Glutamatergic neuron (in vitro differentiated cells): Measurements from ENCODE around the gene MRPL21. TPM values are rescaled to one million over a fixed set of nuclear protein-coding genes. Genes with fewer than 3 reads are reported as not detected.

ENCODE experiments used
- DNase-seq: peaks from one replicate; pipeline ENCODE4 v3.0.0; 2022
- H3K27ac Mint-ChIP-seq: one replicate; pipeline ENCODE4 v1.8.0; 2020; ENCODE audit warnings: mild to moderate bottlenecking, mixed read lengths, inconsistent platforms; ENCODE audit not compliant: unreplicated experiment
- H3K27me3 Mint-ChIP-seq: one replicate; pipeline ENCODE4 v1.8.0; 2020; ENCODE audit warnings: mild to moderate bottlenecking, moderate library complexity, mixed read lengths, inconsistent platforms; ENCODE audit not compliant: unreplicated experiment
- H3K36me3 Mint-ChIP-seq: one replicate; pipeline ENCODE4 v1.8.0; 2020; ENCODE audit warnings: mild to moderate bottlenecking, mixed read lengths, inconsistent platforms; ENCODE audit not compliant: unreplicated experiment
- H3K4me1 Mint-ChIP-seq: one replicate; pipeline ENCODE4 v1.8.0; 2020; ENCODE audit warnings: mild to moderate bottlenecking, low read depth, mixed read lengths, inconsistent platforms; ENCODE audit not compliant: unreplicated experiment
- H3K4me3 Mint-ChIP-seq: one replicate; pipeline ENCODE4 v1.8.0; 2020; ENCODE audit warnings: mild to moderate bottlenecking, mixed read lengths, inconsistent platforms; ENCODE audit not compliant: unreplicated experiment
- H3K9me3 Mint-ChIP-seq: one replicate; pipeline ENCODE4 v1.8.0; 2020; ENCODE audit warnings: mild to moderate bottlenecking, moderate library complexity, mixed read lengths, inconsistent platforms; ENCODE audit not compliant: unreplicated experiment
- total RNA-seq: library from RNA; stranded (reverse); fragmentation: NEBNext Ultra II Directional; extraction: Animal tissue kit (Norgen Biotek cat#: 25700); gene quantifications from one replicate; pipeline ENCODE4 v1.2.1, GENCODE V29; 2021; ENCODE audit not compliant: unreplicated experiment
- TF ChIP-seq, protein P1 (sequence below): fragments of 200-600 bp; sonication (generic); IDR thresholded peaks from one replicate; pipeline ENCODE4 v1.5.0; 2021; ENCODE audit not compliant: partially characterized antibody, unreplicated experiment

MRPL21 gene
- total RNA-seq, 1 donor from 2014 or later, result 54.3 TPM

DNA sequence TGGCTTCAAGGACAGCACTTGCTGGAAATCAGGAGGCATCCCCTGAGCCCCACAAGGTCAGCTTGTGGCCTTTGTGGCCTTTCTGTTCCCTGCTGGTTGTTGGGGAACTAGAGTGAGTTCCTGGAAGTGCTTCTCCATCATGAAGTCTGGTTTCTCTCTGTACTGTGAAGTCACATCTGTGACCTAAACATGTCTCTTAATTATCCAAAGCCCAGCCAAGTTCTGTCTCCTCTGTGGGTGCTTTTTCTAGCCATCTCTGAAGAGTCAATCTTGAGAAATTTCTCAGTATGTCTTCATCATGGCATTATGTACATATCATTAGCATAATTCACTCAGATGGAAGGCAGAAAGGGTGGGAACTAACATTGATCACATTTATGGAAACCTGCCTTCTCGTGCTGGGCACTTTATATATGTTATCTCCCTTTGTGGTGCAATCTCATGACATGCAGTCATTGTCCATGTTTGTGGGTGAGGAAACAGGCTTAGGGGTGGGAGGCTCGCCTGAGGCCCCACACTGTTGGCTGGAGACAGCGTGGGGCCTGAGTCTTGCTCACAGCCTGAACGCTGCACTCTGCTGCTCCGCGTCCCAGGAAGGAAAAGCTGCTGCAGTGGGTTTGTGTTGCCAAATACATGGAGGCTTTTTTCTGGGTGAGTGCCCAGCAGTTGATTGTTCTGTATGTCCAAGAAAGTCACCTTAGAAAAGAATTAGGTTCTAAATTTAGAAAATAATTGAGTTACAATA lies 24.7 kb upstream of the MRPL21 start:
- H3K4me3 Mint-ChIP-seq, result no peak overlapping the region
- peaks cover 8% of the 10 kb centered on the region for H3K27me3 Mint-ChIP-seq
- H3K4me1 Mint-ChIP-seq, result peaks cover 4% of the 10 kb centered on the region
- TF ChIP-seq, protein P1, sequence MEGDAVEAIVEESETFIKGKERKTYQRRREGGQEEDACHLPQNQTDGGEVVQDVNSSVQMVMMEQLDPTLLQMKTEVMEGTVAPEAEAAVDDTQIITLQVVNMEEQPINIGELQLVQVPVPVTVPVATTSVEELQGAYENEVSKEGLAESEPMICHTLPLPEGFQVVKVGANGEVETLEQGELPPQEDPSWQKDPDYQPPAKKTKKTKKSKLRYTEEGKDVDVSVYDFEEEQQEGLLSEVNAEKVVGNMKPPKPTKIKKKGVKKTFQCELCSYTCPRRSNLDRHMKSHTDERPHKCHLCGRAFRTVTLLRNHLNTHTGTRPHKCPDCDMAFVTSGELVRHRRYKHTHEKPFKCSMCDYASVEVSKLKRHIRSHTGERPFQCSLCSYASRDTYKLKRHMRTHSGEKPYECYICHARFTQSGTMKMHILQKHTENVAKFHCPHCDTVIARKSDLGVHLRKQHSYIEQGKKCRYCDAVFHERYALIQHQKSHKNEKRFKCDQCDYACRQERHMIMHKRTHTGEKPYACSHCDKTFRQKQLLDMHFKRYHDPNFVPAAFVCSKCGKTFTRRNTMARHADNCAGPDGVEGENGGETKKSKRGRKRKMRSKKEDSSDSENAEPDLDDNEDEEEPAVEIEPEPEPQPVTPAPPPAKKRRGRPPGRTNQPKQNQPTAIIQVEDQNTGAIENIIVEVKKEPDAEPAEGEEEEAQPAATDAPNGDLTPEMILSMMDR, result no peak
- peaks cover 39% of the 10 kb centered on the region for H3K36me3 Mint-ChIP-seq
- no peak for DNase-seq
- peaks cover 11% of the 10 kb centered on the region for H3K9me3 Mint-ChIP-seq
- no peak overlapping the region for H3K27ac Mint-ChIP-seq

DNA sequence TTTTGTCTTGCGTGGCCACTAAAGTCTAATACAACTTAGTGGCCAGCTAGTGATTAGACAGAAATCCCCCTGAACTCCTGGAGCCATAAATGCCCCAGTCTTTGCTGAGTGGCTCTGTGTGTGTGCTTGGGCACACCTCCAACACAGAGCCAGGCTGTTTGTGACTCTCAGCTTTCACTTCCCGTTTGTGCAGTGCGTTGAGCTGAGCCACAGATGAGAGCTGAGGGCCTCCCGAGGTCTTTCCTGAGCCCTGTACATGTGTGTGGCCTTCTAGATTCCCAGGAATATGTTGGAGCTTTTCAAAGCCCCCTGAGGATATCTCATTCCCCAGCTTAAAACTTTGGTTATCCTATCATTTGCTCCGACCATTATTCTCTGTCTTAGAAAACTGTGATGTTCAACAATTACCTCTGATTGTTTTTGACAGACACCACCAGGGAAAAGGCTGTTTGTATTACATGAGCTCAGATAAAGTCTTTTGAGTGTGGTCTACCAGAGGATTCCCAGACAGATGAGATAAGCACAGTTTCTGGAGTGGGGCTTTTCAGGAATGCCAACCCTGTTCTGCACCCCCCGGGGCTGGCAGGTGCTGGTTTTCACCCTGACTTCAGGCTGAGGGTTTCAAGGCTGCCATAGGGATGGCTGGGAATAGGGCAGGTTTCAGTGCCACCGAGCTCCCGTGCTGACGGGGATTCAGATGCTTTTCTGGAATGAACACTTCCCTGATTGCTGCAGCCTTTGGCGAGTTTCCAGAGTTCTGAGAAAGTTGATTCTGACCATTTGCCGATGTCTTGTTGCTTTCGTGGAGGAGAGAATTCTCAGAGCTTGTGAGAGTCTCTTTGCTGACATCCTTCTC lies 23.9 kb upstream of the MRPL21 start:
- H3K36me3 Mint-ChIP-seq, result peaks cover 45% of the 10 kb centered on the region

DNA sequence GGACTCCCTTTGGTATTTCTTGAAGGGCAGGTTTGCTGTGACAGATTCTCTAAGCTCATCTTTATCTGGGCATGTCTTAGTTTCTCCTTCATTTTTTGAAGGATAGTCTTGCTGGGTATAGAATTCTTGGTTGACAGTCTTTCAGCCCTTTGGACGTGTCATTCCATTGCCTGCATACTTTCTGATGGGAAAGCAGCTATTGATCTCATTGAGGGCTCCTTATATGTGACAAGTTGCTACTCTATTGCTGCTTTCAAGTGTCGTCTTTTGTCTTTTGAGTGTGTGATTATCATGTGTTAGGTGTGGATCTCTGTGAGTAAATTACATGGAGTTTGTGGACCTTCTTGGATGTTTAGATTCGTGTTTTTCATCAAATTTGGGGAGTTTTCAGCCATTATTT lies 22.0 kb upstream of the MRPL21 start:
- no peak overlapping the region for H3K27ac Mint-ChIP-seq
- TF ChIP-seq, protein P1, result no peak
- H3K4me1 Mint-ChIP-seq, result peaks cover 4% of the 10 kb centered on the region
- no peak for DNase-seq
- no peaks in the 10 kb centered on the region for H3K27me3 Mint-ChIP-seq
- H3K9me3 Mint-ChIP-seq, result peaks cover 9% of the 10 kb centered on the region
- H3K36me3 Mint-ChIP-seq, result peaks cover 45% of the 10 kb centered on the region
- no peak overlapping the region for H3K4me3 Mint-ChIP-seq

More for the DNA sequence above, 23.9 kb upstream of the MRPL21 start:
- peaks cover 6% of the 10 kb centered on the region for H3K27me3 Mint-ChIP-seq
- H3K4me3 Mint-ChIP-seq, result no peak overlapping the region
- H3K9me3 Mint-ChIP-seq, result peaks cover 11% of the 10 kb centered on the region
- peaks cover 4% of the 10 kb centered on the region for H3K4me1 Mint-ChIP-seq
- DNase-seq, result no peak
- H3K27ac Mint-ChIP-seq, result no peak overlapping the region
- TF ChIP-seq, protein P1, result no peak

DNA sequence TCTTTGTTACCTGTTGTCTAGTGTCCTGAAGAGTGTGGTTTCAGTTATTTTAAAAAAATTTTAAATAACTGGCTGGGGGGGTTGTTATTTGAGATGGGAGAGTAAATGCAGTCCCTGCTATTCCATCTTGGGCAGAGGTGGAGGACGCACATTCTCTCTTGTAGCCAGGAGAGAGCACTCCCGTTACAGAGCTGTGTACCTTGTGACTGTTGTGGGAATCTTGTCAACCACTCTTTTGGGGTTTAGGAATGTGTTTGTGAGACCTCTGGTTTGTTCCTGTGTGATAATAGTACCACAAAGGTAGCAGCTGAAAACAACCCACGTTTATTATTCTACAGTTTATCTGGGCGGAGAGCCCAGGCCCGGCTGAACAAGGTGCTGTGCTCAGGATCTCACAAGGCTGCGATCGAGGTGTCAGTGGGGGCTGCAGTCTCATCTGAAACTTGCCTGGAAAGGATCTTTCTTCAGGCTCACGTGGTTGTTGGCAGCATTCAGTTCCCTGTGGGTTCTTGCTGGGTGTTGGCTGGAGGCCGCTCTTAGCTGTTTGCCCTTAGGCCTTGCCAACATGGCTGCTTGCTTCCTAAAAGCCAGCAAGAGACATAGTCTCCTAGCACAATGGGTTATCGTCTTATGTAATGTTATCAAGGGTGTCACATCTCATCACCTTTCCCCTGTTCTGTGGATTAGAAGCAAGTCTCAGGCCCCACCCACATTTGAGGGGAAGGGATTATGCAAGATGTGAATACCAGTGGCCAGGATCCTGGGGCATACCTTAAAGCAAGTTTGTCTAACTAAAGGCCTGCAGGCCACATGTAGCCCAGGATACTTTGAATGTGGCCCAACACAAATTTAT lies 20.7 kb upstream of the MRPL21 start:
- peaks cover 4% of the 10 kb centered on the region for H3K4me1 Mint-ChIP-seq
- peaks cover 39% of the 10 kb centered on the region for H3K36me3 Mint-ChIP-seq
- no peak overlapping the region for H3K4me3 Mint-ChIP-seq
- no peak overlapping the region for H3K27ac Mint-ChIP-seq
- TF ChIP-seq, protein P1, result no peak
- peaks cover 7% of the 10 kb centered on the region for H3K9me3 Mint-ChIP-seq
- no peak for DNase-seq
- H3K27me3 Mint-ChIP-seq, result no peaks in the 10 kb centered on the region
